Chondrocyte (in vitro differentiated cells): ENCODE data around the gene PACS1. TPM values are rescaled to one million over a fixed set of nuclear protein-coding genes. Genes with fewer than 3 reads are reported as not detected.

Experiments used
- DNase-seq: peaks from one replicate; pipeline ENCODE4 v3.0.0; 2021; ENCODE audit warnings: mixed read lengths, low spot score
- H3K27ac Mint-ChIP-seq: one replicate; pipeline ENCODE4 v1.8.0; 2021; ENCODE audit warnings: mild to moderate bottlenecking, moderate library complexity, mixed read lengths; ENCODE audit not compliant: unreplicated experiment
- H3K27me3 Mint-ChIP-seq: 2 replicates; pipeline ENCODE4 v1.8.0; 2021; ENCODE audit warnings: low read depth, mixed read lengths
- H3K36me3 Mint-ChIP-seq: 2 replicates; pipeline ENCODE4 v1.8.0; 2021; ENCODE audit warnings: low read depth, mixed read lengths
- H3K4me1 Mint-ChIP-seq: 2 replicates; pipeline ENCODE4 v1.8.0; 2021; ENCODE audit warnings: low read depth, mild to moderate bottlenecking, mixed read lengths
- H3K4me3 Mint-ChIP-seq: one replicate; pipeline ENCODE4 v1.8.0; 2021; ENCODE audit warnings: mild to moderate bottlenecking, moderate library complexity, mixed read lengths; ENCODE audit not compliant: unreplicated experiment
- H3K9me3 Mint-ChIP-seq: 2 replicates; pipeline ENCODE4 v1.8.0; 2021; ENCODE audit warnings: low read depth, mixed read lengths
- CTCF ChIP-seq: fragments of 200-600 bp; sonication (generic); IDR thresholded peaks from 2 replicates; pipeline ENCODE4 v1.5.0; 2021; ENCODE audit warnings: antibody characterized with exemption, mild to moderate bottlenecking, moderate library complexity
- total RNA-seq: library from RNA; stranded (reverse); gene quantifications from 3 replicates; pipeline ENCODE4 v1.2.1, GENCODE V29; 2021

PACS1 gene
- total RNA-seq, 1 donor from 2014 or later = 90.7 TPM

GRCh38 chr11:66066751-66067150, 3.3 kb upstream of the PACS1 start:
- H3K9me3 Mint-ChIP-seq = no peaks in the 10 kb centered on the region
- H3K4me1 Mint-ChIP-seq = peaks cover 26% of the 10 kb centered on the region
- H3K27ac Mint-ChIP-seq = peak overlapping the region; percentile 60
- H3K36me3 Mint-ChIP-seq = peaks cover 47% of the 10 kb centered on the region
- no peaks in the 10 kb centered on the region for H3K27me3 Mint-ChIP-seq
- no peak overlapping the region for H3K4me3 Mint-ChIP-seq
- no peak for TF ChIP-seq CTCF
- DNase-seq = no peak

GRCh38 chr11:66067640-66068039, 2.4 kb upstream of the PACS1 start:
- DNase-seq = no peak
- peaks cover 35% of the 10 kb centered on the region for H3K4me1 Mint-ChIP-seq
- H3K4me3 Mint-ChIP-seq = no peak overlapping the region

GRCh38 chr11:66068154-66068821, 1.8 kb upstream of the PACS1 start:
- Mint-ChIP-seq H3K4me3 (no peak overlapping the region), H3K36me3 (peaks cover 38% of the 10 kb centered on the region), H3K9me3 (no peaks in the 10 kb centered on the region), H3K4me1 (peaks cover 41% of the 10 kb centered on the region), H3K27me3 (no peaks in the 10 kb centered on the region), H3K27ac (peak overlapping the region; percentile 92)
- peak; percentile 92 for TF ChIP-seq CTCF
- DNase-seq = no peak

More at GRCh38 chr11:66067640-66068039, 2.4 kb upstream of the PACS1 start:
- no peak for TF ChIP-seq CTCF
- H3K27me3 Mint-ChIP-seq = no peaks in the 10 kb centered on the region
- peaks cover 45% of the 10 kb centered on the region for H3K36me3 Mint-ChIP-seq
- H3K9me3 Mint-ChIP-seq = no peaks in the 10 kb centered on the region
- no peak overlapping the region for H3K27ac Mint-ChIP-seq

GRCh38 chr11:66068923-66069714, 953 bp upstream of the PACS1 start:
- H3K4me1 Mint-ChIP-seq = peaks cover 41% of the 10 kb centered on the region
- DNase-seq = no peak
- H3K4me3 Mint-ChIP-seq = peak overlapping the region; percentile 72
- H3K9me3 Mint-ChIP-seq = no peaks in the 10 kb centered on the region
- H3K27me3 Mint-ChIP-seq = no peaks in the 10 kb centered on the region
- peak; percentile 69 for TF ChIP-seq CTCF
- peaks cover 31% of the 10 kb centered on the region for H3K36me3 Mint-ChIP-seq
- peak overlapping the region; percentile 92 for H3K27ac Mint-ChIP-seq

- H3K4me3 Mint-ChIP-seq = peak overlapping the region; percentile 83
- no peaks in the 10 kb centered on the region for H3K9me3 Mint-ChIP-seq
- peaks cover 41% of the 10 kb centered on the region for H3K4me1 Mint-ChIP-seq
- H3K27ac Mint-ChIP-seq = peak overlapping the region; percentile 83
- no peak for DNase-seq
- H3K36me3 Mint-ChIP-seq = peaks cover 30% of the 10 kb centered on the region
- H3K27me3 Mint-ChIP-seq = no peaks in the 10 kb centered on the region
- no peak for TF ChIP-seq CTCF
Observed at GRCh38 chr11:66070604-66071380, 720 bp downstream of the PACS1 start.
